Measurements from ENCODE around the gene MCMBP.
"Not testable (repeated sequence)": the region's sequence is repeated elsewhere in the genome, so short reads cannot be mapped to it uniquely, and the experiment has no call there.

DNA sequence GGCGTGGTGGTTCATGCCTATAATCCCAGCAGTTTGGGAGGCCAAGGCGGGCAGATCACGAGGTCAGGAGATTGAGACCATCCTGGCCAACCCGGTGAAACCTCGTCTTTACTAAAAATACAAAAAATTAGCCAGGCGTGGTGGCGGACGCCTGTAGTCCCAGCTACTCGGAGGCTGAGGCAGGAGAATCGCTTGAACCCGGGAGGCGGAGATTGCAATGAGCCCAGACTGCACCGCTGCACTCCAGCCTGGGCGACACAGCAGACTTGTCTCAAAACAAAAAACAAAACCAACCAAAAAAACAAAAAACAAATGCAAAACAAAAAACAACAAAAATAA is 19.2 kb upstream of the MCMBP start:
- TF ChIP-seq, protein P1, sequence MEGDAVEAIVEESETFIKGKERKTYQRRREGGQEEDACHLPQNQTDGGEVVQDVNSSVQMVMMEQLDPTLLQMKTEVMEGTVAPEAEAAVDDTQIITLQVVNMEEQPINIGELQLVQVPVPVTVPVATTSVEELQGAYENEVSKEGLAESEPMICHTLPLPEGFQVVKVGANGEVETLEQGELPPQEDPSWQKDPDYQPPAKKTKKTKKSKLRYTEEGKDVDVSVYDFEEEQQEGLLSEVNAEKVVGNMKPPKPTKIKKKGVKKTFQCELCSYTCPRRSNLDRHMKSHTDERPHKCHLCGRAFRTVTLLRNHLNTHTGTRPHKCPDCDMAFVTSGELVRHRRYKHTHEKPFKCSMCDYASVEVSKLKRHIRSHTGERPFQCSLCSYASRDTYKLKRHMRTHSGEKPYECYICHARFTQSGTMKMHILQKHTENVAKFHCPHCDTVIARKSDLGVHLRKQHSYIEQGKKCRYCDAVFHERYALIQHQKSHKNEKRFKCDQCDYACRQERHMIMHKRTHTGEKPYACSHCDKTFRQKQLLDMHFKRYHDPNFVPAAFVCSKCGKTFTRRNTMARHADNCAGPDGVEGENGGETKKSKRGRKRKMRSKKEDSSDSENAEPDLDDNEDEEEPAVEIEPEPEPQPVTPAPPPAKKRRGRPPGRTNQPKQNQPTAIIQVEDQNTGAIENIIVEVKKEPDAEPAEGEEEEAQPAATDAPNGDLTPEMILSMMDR (conservative IDR thresholded peaks at IDR 0.05; ENCODE audit: low read length), result not testable (repeated sequence)
- not testable (repeated sequence) for TF ChIP-seq EZH2phosphoT487 (IDR thresholded peaks at IDR 0.05; ENCODE audit: borderline replicate concordance, low read depth, low read length)
